ENCODE results near the gene ERFL.
"Not testable (repeated sequence)": the region's sequence is repeated elsewhere in the genome, so short reads cannot be mapped to it uniquely, and the experiment has no call there.

ERFL gene

GRCh38 chr19:41926763-41927496, 1.3 kb downstream of the ERFL start:
- no peak for DNase-seq (ENCODE audit: low read depth)

GRCh38 chr19:41926028-41926762, 2.1 kb downstream of the ERFL start:
- no peak for DNase-seq (ENCODE audit: low read depth)

GRCh38 chr19:41925208-41926003, 2.8 kb downstream of the ERFL start:
- no peak for DNase-seq (ENCODE audit: low read depth)

- no peak for DNase-seq (ENCODE audit: low read depth)
Measured at GRCh38 chr19:41924151-41925145, 3.8 kb downstream of the ERFL start.

- no peak for DNase-seq (ENCODE audit: low read depth)
Measured at GRCh38 chr19:41923045-41923788, 5.0 kb downstream of the ERFL start.

- no peak for DNase-seq (ENCODE audit: low read depth)
Measured at GRCh38 chr19:41922585-41922984, 5.7 kb downstream of the ERFL start.

GRCh38 chr19:41921577-41922576, 6.4 kb downstream of the ERFL start:
- DNase-seq (ENCODE audit: low read depth) = no peak

- DNase-seq (ENCODE audit: low read depth) = no peak
Measured at GRCh38 chr19:41920882-41921576, 7.2 kb downstream of the ERFL start.

- DNase-seq (ENCODE audit: low read depth) = no peak
Measured at GRCh38 chr19:41919948-41920712, 8.1 kb downstream of the ERFL start.

- DNase-seq (ENCODE audit: low read depth) = no peak
Measured at GRCh38 chr19:41918653-41919244, 9.5 kb downstream of the ERFL start.

GRCh38 chr19:41918095-41918494, 10.2 kb downstream of the ERFL start:
- DNase-seq (ENCODE audit: low read depth) = no peak

- no peak for DNase-seq (ENCODE audit: low read depth)
Measured at GRCh38 chr19:41917676-41918075, 10.6 kb downstream of the ERFL start.

- no peak for DNase-seq (ENCODE audit: low read depth)
Measured at GRCh38 chr19:41915776-41916414, 12.4 kb downstream of the ERFL start.

GRCh38 chr19:41915021-41915775, 13.1 kb downstream of the ERFL start:
- DNase-seq (ENCODE audit: low read depth) = no peak

- not testable (repeated sequence) for DNase-seq (ENCODE audit: low read depth)
Measured at GRCh38 chr19:41914424-41914834, 13.8 kb downstream of the ERFL start.
